Transverse colon (tissue), 4 donors: ENCODE results near the gene TNKS2.

ENCODE experiments used
- POLR2AphosphoS5 ChIP-seq, 3 donors: sonication (generic); formaldehyde crosslinking; IDR thresholded peaks; one replicate each; pipeline ENCODE4 v1.6.1; 2016; ENCODE audit warnings: antibody characterized with exemption in 3 of 3
- TF ChIP-seq, protein P1 (sequence below), 5 experiments: fragments of 200-600 bp in 3 of 5; fragments of 450-650 bp in 2 of 5; sonication (generic) in 3 of 5; IDR thresholded peaks; 1 replicate in 2 of 5; 2 replicates in 3 of 5; pipeline ENCODE4 v1.5.1; 2016 to 2017; ENCODE audit warnings: antibody characterized with exemption in 5 of 5, inconsistent platforms in 3 of 5, mild to moderate bottlenecking in 2 of 5, moderate library complexity in 1 of 5

DNA sequence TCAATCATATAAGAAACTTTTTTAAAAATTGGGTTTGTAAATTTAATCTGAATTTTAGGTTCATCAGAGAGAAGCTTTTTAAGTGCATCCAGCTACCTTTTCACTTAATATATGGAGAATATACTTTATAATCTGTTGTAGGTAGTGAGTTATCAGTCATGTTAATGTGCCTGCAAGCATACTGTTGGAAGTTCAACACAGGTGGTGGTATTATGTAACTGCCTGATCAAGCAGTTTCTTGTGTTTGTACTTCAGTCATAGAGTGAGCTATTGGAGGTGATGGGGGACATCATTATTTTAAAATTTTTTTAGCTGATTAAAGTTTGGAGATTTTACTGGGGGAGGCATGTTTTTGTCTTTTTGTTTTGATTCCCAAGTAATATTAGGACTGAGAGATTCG lies 2.5 kb downstream of the TNKS2 start:
- no peak for TF ChIP-seq POLR2AphosphoS5 (IDR thresholded peaks at IDR 0.05)
- TF ChIP-seq, protein P1, sequence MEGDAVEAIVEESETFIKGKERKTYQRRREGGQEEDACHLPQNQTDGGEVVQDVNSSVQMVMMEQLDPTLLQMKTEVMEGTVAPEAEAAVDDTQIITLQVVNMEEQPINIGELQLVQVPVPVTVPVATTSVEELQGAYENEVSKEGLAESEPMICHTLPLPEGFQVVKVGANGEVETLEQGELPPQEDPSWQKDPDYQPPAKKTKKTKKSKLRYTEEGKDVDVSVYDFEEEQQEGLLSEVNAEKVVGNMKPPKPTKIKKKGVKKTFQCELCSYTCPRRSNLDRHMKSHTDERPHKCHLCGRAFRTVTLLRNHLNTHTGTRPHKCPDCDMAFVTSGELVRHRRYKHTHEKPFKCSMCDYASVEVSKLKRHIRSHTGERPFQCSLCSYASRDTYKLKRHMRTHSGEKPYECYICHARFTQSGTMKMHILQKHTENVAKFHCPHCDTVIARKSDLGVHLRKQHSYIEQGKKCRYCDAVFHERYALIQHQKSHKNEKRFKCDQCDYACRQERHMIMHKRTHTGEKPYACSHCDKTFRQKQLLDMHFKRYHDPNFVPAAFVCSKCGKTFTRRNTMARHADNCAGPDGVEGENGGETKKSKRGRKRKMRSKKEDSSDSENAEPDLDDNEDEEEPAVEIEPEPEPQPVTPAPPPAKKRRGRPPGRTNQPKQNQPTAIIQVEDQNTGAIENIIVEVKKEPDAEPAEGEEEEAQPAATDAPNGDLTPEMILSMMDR (IDR thresholded peaks at IDR 0.05): no peak
